GM21825 (cell line): ENCODE data around the gene MAGEA3.
"Not testable (repeated sequence)": the region's sequence is repeated elsewhere in the genome, so short reads cannot be mapped to it uniquely, and the experiment has no call there.

Experiments used
- ATAC-seq: cut with Tn5 transposase; IDR thresholded peaks from one replicate; pipeline ENCODE4 v1.9.1; 2021; ENCODE audit warnings: mild to moderate bottlenecking, moderate library complexity; ENCODE audit not compliant: unreplicated experiment

MAGEA3 gene, protein sequence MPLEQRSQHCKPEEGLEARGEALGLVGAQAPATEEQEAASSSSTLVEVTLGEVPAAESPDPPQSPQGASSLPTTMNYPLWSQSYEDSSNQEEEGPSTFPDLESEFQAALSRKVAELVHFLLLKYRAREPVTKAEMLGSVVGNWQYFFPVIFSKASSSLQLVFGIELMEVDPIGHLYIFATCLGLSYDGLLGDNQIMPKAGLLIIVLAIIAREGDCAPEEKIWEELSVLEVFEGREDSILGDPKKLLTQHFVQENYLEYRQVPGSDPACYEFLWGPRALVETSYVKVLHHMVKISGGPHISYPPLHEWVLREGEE

GRCh38 chrX:152697952-152698931, at the start of gene MAGEA3:
Gene MAGEA3, plus strand, starts transcription at chrX:152698794. Its CDS starts 2,039 bp downstream, at chrX:152700833.
- not testable (repeated sequence) for ATAC-seq

DNA sequence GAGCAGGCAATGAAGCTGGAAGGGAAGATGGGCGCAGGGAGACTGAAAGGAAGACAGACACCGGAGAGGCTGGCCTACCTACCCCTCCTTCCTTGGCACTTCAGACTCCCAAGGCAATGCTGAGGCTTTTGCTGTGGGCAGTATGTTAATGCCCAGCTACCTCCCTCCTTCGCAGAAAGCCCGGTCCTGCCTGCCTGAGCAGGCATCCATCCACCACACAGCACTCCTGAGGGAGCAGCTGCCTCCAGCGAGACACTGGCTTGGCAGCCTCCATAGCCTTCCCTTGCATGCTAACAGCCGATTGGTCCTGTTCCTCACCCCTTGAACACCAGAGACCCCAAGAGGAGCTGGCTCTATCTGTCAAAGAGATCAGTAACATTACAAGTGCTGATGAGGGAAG, 46.5 kb upstream of the MAGEA3 start:
- ATAC-seq = no peak

DNA sequence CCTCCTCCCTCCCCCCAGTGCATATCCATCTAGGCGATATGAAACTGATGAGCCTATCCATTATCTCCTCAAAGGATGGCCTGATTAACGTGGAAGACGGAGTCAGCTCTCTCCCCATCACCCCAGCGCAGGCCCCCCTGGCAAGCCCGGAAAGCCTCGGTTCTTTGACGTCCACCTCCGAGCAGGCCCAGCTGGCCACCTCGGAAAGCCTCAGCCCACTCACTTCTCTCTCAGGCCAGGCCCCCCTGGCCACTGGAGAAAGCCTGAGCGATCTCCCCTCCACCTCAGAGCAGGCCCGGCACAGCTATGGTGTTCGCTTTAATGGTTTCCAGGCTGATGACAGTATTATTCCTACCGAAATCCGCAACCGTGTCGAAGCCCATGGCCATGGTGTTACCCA, 46.1 kb upstream of the MAGEA3 start:
- no peak for ATAC-seq

- ATAC-seq = no peak
Measured at GRCh38 chrX:152656087-152656486, 42.5 kb upstream of the MAGEA3 start.

DNA sequence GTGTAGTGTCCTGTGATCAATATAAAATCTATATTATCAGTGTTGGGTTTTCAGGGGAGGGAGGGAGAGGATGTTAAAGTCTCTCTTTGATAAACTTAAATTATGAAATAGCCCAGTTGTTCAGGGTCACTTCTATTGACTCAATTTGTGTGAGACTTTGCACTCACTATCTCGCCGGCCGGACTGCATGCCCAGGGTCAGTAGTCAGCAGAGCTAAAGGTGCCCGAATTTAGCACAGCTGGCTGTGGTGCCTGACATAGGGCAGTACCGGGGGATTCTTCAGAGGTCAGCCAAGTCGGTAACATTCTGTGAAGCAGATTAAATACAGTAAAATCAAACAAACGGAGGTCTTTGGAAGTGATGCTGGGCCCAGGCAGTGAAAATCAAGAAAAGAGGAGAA, 41.7 kb upstream of the MAGEA3 start:
- ATAC-seq = no peak

GRCh38 chrX:152658302-152658701, 40.3 kb upstream of the MAGEA3 start:
- no peak for ATAC-seq

GRCh38 chrX:152663086-152663485, 35.5 kb upstream of the MAGEA3 start:
- ATAC-seq = no peak

GRCh38 chrX:152674135-152674534, 24.5 kb upstream of the MAGEA3 start:
- no peak for ATAC-seq

DNA sequence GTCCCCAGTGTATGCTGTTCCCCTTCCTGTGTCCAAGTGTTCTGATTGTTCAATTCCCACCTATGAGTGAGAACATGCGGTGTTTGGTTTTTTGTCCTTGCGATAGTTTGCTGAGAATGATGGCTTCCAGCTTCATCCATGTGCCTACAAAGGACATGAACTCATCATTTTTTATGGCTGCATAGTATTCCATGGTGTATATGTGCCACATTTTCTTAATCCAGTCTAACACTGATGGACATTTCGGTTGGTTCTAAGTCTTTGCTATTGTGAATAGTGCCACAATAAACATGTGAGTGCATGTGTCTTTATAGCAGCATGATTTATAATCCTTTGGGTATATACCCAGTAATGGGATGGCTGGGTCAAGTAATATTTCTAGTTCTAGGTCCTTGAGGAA, 23.9 kb upstream of the MAGEA3 start:
- ATAC-seq = not testable (repeated sequence)

- peak; percentile 67 for ATAC-seq
Measured at GRCh38 chrX:152681012-152681411, 17.6 kb upstream of the MAGEA3 start.

GRCh38 chrX:152700390-152700789, 1.8 kb downstream of the MAGEA3 start:
- ATAC-seq = not testable (repeated sequence)

GRCh38 chrX:152706500-152706899, 7.9 kb downstream of the MAGEA3 start:
- ATAC-seq = not testable (repeated sequence)

DNA sequence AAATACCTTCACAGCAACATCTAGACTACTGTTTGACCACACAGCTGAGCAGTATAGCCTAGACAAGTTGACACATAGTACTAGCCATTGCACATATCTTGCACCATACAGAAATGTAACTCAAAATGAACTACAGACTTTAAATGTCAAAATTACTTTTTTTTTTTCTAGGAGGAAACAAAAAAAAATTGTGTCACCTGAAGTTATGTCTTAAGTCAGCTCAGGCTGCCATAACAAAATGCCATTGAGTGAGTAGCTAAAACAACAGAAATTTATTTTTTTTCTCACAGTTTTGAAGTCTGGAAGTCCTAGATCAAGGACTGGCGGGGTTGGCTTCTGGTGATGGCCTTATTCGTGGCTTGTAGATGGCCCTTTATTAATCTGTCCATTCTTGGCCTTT, 10.6 kb downstream of the MAGEA3 start, which contains the start of gene CSAG2:
Gene CSAG2, minus strand, starts transcription at position 101 of the 400 bp plus-strand sequence. CDS start 161 bp downstream, outside the sequence.
- not testable (repeated sequence) for ATAC-seq

DNA sequence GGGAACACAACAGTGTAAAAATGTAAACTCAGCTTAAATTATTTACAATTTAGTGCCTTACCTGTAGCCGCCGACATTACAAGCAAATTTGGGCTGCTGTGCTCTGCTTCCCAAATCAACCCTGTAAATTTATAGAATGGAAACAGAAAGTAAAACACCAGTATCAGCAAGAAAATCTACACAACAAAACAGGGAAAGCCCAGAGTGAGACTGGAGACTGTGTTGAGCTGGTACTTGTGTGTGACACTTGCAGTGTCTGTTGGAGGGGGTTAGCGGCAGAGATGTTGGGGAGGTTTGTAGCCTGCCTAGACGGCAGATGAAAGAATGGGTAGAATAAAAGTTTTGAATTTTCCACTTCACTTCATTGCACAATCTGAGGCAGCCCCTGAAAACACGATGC, 14.6 kb downstream of the MAGEA3 start:
- not testable (repeated sequence) for ATAC-seq

DNA sequence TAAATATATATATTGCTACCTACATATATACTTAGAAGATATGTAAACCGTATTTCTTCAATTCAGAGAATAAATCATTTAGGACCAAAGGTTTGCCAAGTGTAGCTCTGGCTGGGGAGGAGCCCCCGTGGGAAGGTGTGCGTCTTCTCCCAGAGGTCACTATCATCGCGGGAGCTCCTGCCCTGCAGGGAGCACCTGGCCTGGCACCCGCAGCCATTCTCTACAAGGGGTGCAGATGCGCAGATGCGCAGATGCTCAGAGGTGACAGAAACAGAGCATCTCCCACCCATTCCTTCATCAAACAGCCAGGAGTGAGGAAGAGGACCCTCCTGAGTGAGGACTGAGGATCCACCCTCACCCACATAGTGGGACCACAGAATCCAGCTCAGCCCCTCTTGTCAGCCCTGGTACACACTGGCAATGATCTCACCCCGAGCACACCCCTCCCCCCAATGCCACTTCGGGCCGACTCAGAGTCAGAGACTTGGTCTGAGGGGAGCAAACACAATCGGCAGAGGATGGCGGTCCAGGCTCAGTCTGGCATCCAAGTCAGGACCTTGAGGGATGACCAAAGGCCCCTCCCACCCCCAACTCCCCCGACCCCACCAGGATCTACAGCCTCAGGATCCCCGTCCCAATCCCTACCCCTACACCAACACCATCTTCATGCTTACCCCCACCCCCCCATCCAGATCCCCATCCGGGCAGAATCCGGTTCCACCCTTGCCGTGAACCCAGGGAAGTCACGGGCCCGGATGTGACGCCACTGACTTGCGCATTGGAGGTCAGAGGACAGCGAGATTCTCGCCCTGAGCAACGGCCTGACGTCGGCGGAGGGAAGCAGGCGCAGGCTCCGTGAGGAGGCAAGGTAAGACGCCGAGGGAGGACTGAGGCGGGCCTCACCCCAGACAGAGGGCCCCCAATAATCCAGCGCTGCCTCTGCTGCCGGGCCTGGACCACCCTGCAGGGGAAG, 15.5 kb downstream of the MAGEA3 start, which contains the start of gene MAGEA2B:
Gene MAGEA2B, plus strand, starts transcription at position 814 of the 973 bp plus-strand sequence. CDS start 2,479 bp downstream, outside the sequence.
- not testable (repeated sequence) for ATAC-seq

DNA sequence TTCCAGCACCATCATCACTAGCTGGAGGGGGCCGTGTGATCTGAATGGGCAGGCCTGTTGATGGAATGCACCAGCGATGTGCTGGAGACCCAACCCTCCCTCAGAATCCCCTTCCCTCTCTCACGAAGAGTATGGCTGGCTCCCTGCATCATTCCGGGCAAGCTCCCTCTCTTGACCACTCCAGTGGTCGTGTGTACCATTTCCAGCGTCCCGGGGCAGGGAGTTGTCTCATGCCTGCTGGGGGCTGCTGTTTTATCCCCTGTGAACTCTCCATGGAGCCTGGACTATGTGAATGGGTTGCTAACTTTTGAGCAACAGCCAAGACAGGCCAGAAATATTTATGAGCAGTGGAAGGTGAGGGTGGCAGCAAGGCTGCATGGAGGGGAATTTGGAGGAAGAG, 26.8 kb downstream of the MAGEA3 start:
- ATAC-seq = no peak

DNA sequence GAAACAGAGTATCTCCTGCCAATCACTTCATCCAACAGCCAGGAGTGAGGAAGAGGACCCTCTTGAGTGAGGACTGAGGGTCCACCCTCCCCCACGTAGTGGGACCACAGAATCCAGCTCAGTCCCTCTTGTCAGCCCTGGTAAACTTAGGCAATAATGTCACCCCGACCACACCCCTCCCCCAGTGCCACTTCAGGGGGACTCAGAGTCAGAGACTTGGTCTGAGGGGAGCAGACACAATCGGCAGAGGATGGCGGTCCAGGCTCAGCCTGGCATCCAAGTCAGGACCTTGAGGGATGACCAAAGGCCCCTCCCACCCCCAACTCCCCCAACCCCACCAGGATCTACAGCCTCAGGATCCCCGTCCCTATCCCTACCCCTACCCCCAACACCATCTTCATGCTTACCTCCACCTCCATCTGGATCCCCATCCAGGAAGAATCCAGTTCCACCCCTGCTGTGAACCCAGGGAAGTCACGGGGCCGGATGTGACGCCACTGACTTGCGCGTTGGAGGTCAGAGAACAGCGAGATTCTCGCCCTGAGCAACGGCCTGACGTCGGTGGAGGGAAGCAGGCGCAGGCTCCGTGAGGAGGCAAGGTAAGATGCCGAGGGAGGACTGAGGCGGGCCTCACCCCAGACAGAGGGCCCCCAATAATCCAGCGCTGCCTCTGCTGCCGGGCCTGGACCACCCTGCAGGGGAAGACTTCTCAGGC, 34.8 kb downstream of the MAGEA3 start, which contains the start of the genes CSAG1 and MAGEA12:
Gene CSAG1, minus strand, starts transcription at position 461 of the 715 bp plus-strand sequence. CDS start 1,261 bp downstream, outside the sequence.
Gene MAGEA12, plus strand, starts transcription at position 497 of the 715 bp plus-strand sequence. CDS start 2,405 bp downstream, outside the sequence.
- ATAC-seq = no peak

DNA sequence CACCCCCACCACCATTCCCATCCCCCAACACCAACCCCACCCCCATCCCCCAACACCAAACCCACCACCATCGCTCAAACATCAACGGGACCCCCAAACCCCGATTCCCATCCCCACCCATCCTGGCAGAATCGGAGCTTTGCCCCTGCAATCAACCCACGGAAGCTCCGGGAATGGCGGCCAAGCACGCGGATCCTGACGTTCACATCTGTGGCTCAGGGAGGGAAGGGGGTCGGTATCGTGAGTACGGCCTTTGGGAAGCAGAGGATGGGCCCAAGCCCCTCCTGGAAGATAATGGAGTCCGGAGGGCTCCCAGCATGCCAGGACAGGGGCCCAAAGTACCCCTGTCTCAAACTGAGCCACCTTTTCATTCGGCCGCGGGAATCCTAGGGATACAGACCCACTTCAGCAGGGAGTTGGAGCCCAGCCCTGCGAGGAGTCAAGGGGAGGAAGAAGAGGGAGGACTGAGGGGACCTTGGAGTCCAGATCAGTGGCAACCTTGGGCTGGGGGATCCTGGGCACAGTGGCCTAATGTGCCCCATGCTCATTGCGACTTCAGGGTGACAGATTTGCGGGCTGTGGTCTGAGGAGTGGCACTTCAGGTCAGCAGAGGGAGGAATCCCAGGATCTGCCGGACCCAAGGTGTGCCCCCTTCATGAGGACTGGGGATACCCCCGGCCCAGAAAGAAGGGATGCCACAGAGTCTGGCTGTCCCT, 35.7 kb downstream of the MAGEA3 start:
- not testable (repeated sequence) for ATAC-seq

GRCh38 chrX:152735101-152735500, 36.5 kb downstream of the MAGEA3 start:
- ATAC-seq = no peak
